PC-9 (cell line): ENCODE measurements around the gene NGF.

Experiments used
- EZH2 ChIP-seq: fragments of 200-600 bp; sonication (generic); IDR thresholded peaks from 2 replicates; pipeline ENCODE4 v1.8.0; 2017; ENCODE audit warnings: antibody characterized with exemption, low read depth
- TF ChIP-seq, protein P1 (sequence below): fragments of 200-600 bp; sonication (generic); conservative IDR thresholded peaks from 2 replicates; pipeline ENCODE4 v1.6.1; 2017; ENCODE audit warnings: mixed run types, antibody characterized with exemption, mild to moderate bottlenecking, moderate library complexity

DNA sequence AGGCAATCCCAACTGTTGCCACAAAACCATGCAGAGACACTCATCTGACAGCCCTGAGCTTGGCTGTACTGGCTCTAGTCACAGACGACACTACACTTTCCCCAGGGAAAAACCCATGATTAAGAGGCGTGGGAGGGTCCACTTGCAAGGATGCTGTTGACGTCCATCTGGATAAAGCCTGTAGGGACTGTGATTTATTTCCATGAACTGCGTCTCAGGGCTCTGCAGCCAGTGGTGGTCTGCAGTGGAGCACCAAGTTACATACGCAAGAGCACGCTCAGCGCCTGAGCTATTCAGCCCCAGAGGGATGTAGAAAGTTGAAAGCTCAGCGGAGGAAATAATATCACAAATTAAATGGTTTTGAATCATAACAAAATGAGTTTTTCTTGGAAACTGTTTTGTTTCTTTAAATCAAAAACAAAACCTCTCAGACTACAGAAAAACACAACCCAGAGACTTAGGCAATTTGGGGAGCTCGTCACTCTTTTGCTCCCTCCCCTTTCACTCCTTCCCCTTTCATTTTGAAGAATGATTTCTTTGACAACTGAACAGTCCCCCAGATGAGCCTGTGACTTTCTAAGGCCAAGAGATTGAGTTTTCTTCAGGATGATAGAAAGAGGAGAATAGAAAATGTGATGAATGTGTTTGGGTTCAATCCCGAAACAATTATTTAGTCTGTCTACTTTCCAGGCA is 71.2 kb downstream of the NGF start:
- TF ChIP-seq, protein P1, sequence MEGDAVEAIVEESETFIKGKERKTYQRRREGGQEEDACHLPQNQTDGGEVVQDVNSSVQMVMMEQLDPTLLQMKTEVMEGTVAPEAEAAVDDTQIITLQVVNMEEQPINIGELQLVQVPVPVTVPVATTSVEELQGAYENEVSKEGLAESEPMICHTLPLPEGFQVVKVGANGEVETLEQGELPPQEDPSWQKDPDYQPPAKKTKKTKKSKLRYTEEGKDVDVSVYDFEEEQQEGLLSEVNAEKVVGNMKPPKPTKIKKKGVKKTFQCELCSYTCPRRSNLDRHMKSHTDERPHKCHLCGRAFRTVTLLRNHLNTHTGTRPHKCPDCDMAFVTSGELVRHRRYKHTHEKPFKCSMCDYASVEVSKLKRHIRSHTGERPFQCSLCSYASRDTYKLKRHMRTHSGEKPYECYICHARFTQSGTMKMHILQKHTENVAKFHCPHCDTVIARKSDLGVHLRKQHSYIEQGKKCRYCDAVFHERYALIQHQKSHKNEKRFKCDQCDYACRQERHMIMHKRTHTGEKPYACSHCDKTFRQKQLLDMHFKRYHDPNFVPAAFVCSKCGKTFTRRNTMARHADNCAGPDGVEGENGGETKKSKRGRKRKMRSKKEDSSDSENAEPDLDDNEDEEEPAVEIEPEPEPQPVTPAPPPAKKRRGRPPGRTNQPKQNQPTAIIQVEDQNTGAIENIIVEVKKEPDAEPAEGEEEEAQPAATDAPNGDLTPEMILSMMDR = no peak
- no peak for TF ChIP-seq EZH2
